Activated T-helper 1 cell treated with anti-CD3 and anti-CD28 coated beads, Interleukin-12 subunit alpha, Interleukin-12 subunit beta, Interleukin-2, Interleukin-4 antibody, amounts not matched to agents 30 ng/mL and 10 ng/mL and 1 ng/mL, durations not matched to agents 14 hours and 24 hours and 36 hours (primary cell): ENCODE results near the gene THAP7. TPM values are rescaled to one million over a fixed set of nuclear protein-coding genes. Genes with fewer than 3 reads are reported as not detected.

ENCODE experiments used
- DNase-seq: peaks from one replicate; pipeline ENCODE4 v3.0.0; 2021; ENCODE audit warnings: low spot score
- H3K27ac Mint-ChIP-seq: one replicate; pipeline ENCODE4 v1.8.0; 2021; ENCODE audit warnings: mild to moderate bottlenecking, mixed read lengths
- H3K27me3 Mint-ChIP-seq: one replicate; pipeline ENCODE4 v1.8.0; 2022; ENCODE audit warnings: mild to moderate bottlenecking, moderate library complexity, mixed read lengths; ENCODE audit not compliant: insufficient read depth
- H3K36me3 Mint-ChIP-seq: one replicate; pipeline ENCODE4 v1.8.0; 2021; ENCODE audit warnings: low read depth, mixed read lengths
- H3K4me1 Mint-ChIP-seq: one replicate; pipeline ENCODE4 v1.8.0; 2021; ENCODE audit warnings: low read depth, mixed read lengths
- H3K4me3 Mint-ChIP-seq: one replicate; pipeline ENCODE4 v1.8.0; 2021; ENCODE audit warnings: mild to moderate bottlenecking, moderate library complexity, mixed read lengths
- H3K9me3 Mint-ChIP-seq: one replicate; pipeline ENCODE4 v1.8.0; 2021; ENCODE audit warnings: mixed read lengths
- intact Hi-C: fragments of 100-400 bp; cut with micrococcal nuclease; formaldehyde crosslinking; loops from one replicate; pipeline ENCODE4 v1.15.1; 2024
- total RNA-seq: library from RNA; stranded (reverse); gene quantifications from 2 replicates; pipeline ENCODE4 v1.2.3, GENCODE V29; 2022

The THAP7 gene
- total RNA-seq, 1 donor from 2014 or later = 35.1 TPM

DNA sequence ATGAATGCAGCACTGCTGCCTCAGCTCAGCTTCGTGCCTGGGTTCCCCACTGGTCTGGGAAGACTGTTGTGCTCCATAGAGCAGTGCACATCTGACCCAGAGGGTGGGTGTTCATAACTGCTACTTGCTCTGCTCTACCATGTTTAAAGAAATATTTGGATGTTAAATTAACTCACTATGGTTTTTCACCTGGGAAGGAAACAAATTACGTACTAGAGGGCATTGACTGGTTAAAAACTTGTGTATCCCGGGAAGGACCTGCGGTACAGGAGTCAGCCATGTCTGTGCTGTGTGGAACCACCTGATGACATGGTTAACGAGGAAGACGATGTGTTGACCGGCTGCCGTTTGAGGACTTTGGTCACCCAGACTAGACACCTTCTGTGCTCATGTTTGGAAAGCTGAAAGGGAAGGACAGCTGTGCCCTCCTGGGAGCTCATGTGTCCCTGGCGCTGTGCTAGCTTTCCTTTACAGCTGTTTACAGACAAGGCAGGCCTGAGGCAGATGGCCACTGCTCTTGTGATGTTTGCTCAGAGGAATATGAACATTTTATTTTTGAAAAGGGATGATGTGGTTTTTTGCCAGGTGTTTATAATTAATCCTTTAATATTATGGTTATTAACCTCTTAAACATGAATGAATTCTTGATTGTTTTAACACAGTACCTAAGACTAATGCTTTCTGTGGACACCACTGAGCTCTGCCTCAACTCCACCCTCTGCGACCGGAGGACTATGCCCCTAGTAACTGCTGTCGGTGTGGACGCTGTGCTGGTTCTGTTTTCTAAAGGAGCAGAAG is 49.2 kb downstream of the THAP7 start:
- DNase-seq = no peak
- Mint-ChIP-seq H3K27me3 (peaks cover 10% of the 10 kb centered on the region), H3K4me1 (peaks cover 15% of the 10 kb centered on the region), H3K9me3 (no peaks in the 10 kb centered on the region), H3K27ac (no peak overlapping the region), H3K4me3 (no peak overlapping the region), H3K36me3 (peaks cover 35% of the 10 kb centered on the region)
- intact Hi-C loops = no loop called here

DNA sequence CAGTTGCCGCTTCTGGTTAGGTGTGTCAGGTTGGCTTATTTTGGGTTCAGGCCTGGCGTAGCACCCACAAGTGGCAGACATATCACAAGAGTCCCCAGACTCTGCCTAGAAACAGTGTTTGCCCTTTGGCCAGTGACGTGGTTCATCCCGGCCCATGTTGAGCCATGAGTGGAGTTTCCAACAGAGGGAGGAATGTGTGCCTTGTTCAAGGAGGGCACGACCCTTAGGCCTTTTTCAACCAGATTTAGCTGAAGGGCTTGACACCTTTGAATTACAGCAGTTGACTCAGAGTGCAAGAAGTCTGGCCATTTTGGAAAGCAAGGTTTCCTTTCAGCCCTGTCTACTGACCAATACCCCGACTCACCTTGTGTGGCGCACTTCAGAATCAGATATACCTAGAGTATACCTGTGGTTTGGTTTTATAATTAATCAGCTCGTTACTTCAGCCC is 50.0 kb downstream of the THAP7 start:
- no peak for DNase-seq
- H3K4me1 Mint-ChIP-seq = peaks cover 15% of the 10 kb centered on the region
- H3K9me3 Mint-ChIP-seq = no peaks in the 10 kb centered on the region
- intact Hi-C loops = no loop called here
- no peak overlapping the region for H3K27ac Mint-ChIP-seq
- H3K4me3 Mint-ChIP-seq = no peak overlapping the region
- H3K36me3 Mint-ChIP-seq = peaks cover 35% of the 10 kb centered on the region
- peaks cover 8% of the 10 kb centered on the region for H3K27me3 Mint-ChIP-seq

DNA sequence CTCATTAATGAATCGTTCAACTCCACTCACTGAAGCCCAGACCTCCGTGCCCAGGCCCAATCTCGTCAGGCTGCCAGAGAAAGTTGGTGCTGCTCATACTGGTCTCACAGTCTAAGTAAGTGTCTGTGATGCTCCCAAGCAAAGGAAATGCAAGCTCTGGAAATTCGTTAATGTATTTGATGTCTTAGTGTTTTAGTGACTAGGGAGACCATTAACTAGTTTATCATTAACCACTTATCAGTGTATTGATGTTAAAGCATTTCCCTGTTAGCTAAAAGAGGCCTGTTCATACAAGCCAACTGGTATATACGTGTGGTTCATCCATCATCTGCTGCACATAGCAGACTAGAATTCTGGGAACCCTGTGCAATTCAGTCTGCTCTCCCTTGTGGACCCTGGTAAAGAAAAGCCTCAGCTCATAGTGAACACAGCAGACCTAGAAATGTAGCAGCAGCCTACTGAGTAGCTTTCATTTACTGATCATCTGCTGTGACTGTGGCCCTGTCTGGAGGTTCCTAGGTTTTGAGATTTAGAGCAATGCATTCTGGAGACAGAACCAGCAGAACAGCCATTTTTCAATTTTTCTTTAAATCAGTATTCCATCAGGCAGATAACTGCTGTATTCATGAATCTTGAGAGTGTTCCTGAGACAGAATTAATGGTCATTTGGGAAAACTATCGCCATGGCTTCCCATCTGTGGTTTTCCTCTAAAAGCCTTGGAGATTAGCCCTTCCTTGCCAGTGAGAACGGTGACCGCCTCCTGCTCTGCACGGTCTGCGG is 50.6 kb downstream of the THAP7 start:
- Mint-ChIP-seq H3K36me3 (peaks cover 39% of the 10 kb centered on the region), H3K4me1 (peaks cover 20% of the 10 kb centered on the region), H3K9me3 (no peaks in the 10 kb centered on the region), H3K27me3 (peaks cover 3% of the 10 kb centered on the region), H3K4me3 (no peak overlapping the region), H3K27ac (no peak overlapping the region)
- DNase-seq = no peak
- intact Hi-C loops = no loop called here

DNA sequence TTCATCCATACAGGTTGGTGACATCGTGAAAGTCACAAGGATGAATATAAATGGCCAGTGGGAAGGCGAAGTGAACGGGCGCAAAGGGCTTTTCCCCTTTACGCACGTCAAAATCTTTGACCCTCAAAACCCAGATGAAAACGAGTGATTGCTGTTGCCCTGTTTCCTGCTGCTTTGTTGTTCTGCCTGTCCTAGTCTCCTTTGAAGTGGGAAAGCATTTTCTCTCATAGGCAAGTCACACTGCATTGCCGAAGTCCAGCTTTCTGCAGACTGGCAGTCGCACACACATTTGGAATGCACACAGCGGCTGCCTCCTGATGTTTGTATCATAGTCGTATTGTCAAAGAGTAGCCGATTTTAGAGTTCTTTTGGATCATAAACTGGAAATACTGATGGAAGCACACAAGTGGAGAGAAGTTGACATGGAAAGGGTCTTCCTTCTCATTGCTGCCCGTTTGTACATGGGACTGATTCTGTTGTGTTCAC is 52.2 kb downstream of the THAP7 start:
- no peak overlapping the region for H3K27ac Mint-ChIP-seq
- no peak for DNase-seq
- intact Hi-C loops = no loop called here
- H3K9me3 Mint-ChIP-seq = no peaks in the 10 kb centered on the region
- peaks cover 39% of the 10 kb centered on the region for H3K36me3 Mint-ChIP-seq
- H3K4me3 Mint-ChIP-seq = no peak overlapping the region
- H3K4me1 Mint-ChIP-seq = peaks cover 33% of the 10 kb centered on the region
- no peaks in the 10 kb centered on the region for H3K27me3 Mint-ChIP-seq

Other genes with a start within 250 kb of the THAP7 start
- gene SERPIND1, start 228.0 kb downstream of the THAP7 start, total RNA-seq = not detected in 2 replicates
- gene PI4KA, start 143.3 kb downstream of the THAP7 start, total RNA-seq = 80.4 and 84.7 TPM in 2 replicates
- 24.6 and 27.7 TPM in 2 replicates for gene SNAP29, start 143.1 kb downstream of the THAP7 start, total RNA-seq
- 78.2 and 79.2 TPM in 2 replicates for gene CRKL, start 84.7 kb downstream of the THAP7 start, total RNA-seq
- 0.88 and 0.93 TPM in 2 replicates for gene AIFM3, start 34.9 kb downstream of the THAP7 start, total RNA-seq
- 81.9 and 87.5 TPM in 2 replicates for gene LZTR1, start 19.8 kb downstream of the THAP7 start, total RNA-seq
- 0.18 and 0.22 TPM in 2 replicates for gene P2RX6, start 13.0 kb upstream of the THAP7 start, total RNA-seq
- not detected in 2 replicates for gene SLC7A4, start 30.4 kb upstream of the THAP7 start, total RNA-seq
- not detected in 2 replicates for gene LRRC74B, start 43.8 kb upstream of the THAP7 start, total RNA-seq